ENCODE measurements around the gene CIDEB. TPM values are rescaled to one million over a fixed set of nuclear protein-coding genes. Genes with fewer than 3 reads are reported as not detected.

CIDEB gene
- total RNA-seq, 1 donor from 2014 or later = 4.9 TPM

GRCh38 chr14:24268225-24268624 is 39.6 kb downstream of the CIDEB start:
- no peak for TF ChIP-seq CTCF (conservative IDR thresholded peaks at IDR 0.05)
- peaks cover 4% of the 10 kb centered on the region for H3K36me3 Mint-ChIP-seq
- H3K27ac Mint-ChIP-seq = no peak overlapping the region
- H3K4me3 Mint-ChIP-seq = no peak overlapping the region
- no peaks in the 10 kb centered on the region for H3K9me3 Mint-ChIP-seq
- H3K4me1 Mint-ChIP-seq (ENCODE audit: unreplicated experiment) = peaks cover 15% of the 10 kb centered on the region
- H3K27me3 Mint-ChIP-seq = no peaks in the 10 kb centered on the region
- no peak for DNase-seq (ENCODE audit: extremely low spot score, unreplicated experiment)

GRCh38 chr14:24267516-24267915 is 40.3 kb downstream of the CIDEB start:
- no peak for TF ChIP-seq CTCF (conservative IDR thresholded peaks at IDR 0.05)
- Mint-ChIP-seq H3K4me3 (no peak overlapping the region), H3K36me3 (peaks cover 4% of the 10 kb centered on the region), H3K9me3 (no peaks in the 10 kb centered on the region), H3K4me1 (ENCODE audit: unreplicated experiment) (peaks cover 15% of the 10 kb centered on the region), H3K27me3 (no peaks in the 10 kb centered on the region), H3K27ac (no peak overlapping the region)
- DNase-seq (ENCODE audit: extremely low spot score, unreplicated experiment) = no peak

- Mint-ChIP-seq H3K4me1 (ENCODE audit: unreplicated experiment) (peaks cover 5% of the 10 kb centered on the region), H3K27me3 (no peaks in the 10 kb centered on the region), H3K4me3 (no peak overlapping the region), H3K27ac (no peak overlapping the region), H3K36me3 (peaks cover 4% of the 10 kb centered on the region), H3K9me3 (no peaks in the 10 kb centered on the region)
- DNase-seq (ENCODE audit: extremely low spot score, unreplicated experiment) = no peak
- TF ChIP-seq CTCF (conservative IDR thresholded peaks at IDR 0.05) = no peak
Observed at GRCh38 chr14:24266344-24267244, 41.2 kb downstream of the CIDEB start.

- TF ChIP-seq CTCF (conservative IDR thresholded peaks at IDR 0.05) = no peak
- Mint-ChIP-seq H3K27me3 (no peaks in the 10 kb centered on the region), H3K4me1 (ENCODE audit: unreplicated experiment) (peaks cover 3% of the 10 kb centered on the region), H3K4me3 (no peak overlapping the region), H3K36me3 (peaks cover 4% of the 10 kb centered on the region), H3K9me3 (no peaks in the 10 kb centered on the region), H3K27ac (peak overlapping the region; percentile 86)
- no peak for DNase-seq (ENCODE audit: extremely low spot score, unreplicated experiment)
Observed at GRCh38 chr14:24264298-24264697, 43.5 kb downstream of the CIDEB start.

GRCh38 chr14:24263848-24264247 is 43.9 kb downstream of the CIDEB start:
- Mint-ChIP-seq H3K4me1 (ENCODE audit: unreplicated experiment) (peaks cover 3% of the 10 kb centered on the region), H3K27ac (peak overlapping the region; percentile 86), H3K4me3 (no peak overlapping the region), H3K9me3 (no peaks in the 10 kb centered on the region), H3K36me3 (peaks cover 4% of the 10 kb centered on the region), H3K27me3 (no peaks in the 10 kb centered on the region)
- no peak for DNase-seq (ENCODE audit: extremely low spot score, unreplicated experiment)
- TF ChIP-seq CTCF (conservative IDR thresholded peaks at IDR 0.05) = no peak
